BE2C (cell line): Measurements from ENCODE around the gene FLOT2.

Experiments
- DNase-seq: peaks from one replicate; pipeline ENCODE4 v3.0.0-alpha.2; 2020
- H3K27me3 ChIP-seq: fragments of 250-450 bp; sonication (Bioruptor Pico); 2 replicates; pipeline ENCODE4 v1.5.1; 2020; ENCODE audit warnings: mild to moderate bottlenecking
- H3K36me3 ChIP-seq: fragments of 250-450 bp; sonication (Bioruptor Pico); 2 replicates; pipeline ENCODE4 v1.5.1; 2020; ENCODE audit warnings: mild to moderate bottlenecking
- H3K4me1 ChIP-seq: fragments of 250-450 bp; sonication (Bioruptor Pico); 2 replicates; pipeline ENCODE4 v1.5.1; 2020
- H3K4me3 ChIP-seq: 2 replicates; pipeline ENCODE4 v1.5.1; 2011; ENCODE audit warnings: low read depth, low read length
- H3K9me3 ChIP-seq: fragments of 250-450 bp; sonication (Bioruptor Pico); 2 replicates; pipeline ENCODE4 v1.5.1; 2020
- TF ChIP-seq, protein P1 (sequence below): IDR thresholded peaks from 2 replicates; pipeline ENCODE4 v1.5.1; 2012; ENCODE audit warnings: mild to moderate bottlenecking, low read depth, low read length

Gene FLOT2

DNA sequence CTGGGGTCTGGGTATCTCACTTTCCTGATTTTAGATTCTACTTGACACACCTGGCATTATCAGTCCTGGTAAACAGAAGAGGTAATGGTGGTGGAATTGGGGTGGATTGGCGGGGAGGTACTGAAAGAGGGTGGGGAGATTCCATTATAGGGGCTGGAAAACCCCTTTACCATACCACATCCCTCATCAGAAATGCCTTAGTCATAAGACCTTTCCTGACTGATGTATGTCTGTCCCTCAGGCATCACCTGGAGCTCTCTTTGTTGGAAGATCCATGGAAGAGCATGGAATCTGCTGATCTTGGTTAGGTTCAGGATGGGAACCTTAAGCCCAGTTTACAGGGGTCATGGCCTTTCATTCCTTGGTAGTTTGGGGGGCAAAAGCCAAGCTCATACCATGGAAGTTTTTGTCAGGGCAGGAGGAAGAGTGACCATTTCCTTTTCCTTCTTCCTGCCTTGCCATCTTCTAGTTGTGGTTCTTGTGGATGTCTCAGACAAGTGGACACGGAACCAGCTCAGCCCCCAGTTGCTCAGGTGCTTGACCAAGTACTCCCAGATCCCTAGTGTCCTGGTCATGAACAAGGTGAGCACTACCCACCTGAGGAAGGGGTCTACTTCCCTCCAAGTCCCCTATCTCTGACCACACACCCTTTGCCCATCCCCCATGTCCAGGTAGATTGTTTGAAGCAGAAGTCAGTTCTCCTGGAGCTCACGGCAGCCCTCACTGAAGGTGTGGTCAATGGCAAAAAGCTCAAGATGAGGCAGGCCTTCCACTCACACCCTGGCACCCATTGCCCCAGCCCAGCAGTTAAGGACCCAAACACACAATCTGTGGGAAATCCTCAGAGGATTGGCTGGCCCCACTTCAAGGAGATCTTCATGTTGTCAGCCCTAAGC lies 39.4 kb downstream of the FLOT2 start:
- no peak for DNase-seq
- Histone ChIP-seq H3K27me3 (no peaks in the 10 kb centered on the region), H3K4me1 (no peaks in the 10 kb centered on the region), H3K9me3 (no peaks in the 10 kb centered on the region), H3K36me3 (no peaks in the 10 kb centered on the region; the same call in 1 of the 2 replicates), H3K4me3 (no peak overlapping the region)
- TF ChIP-seq, protein P1, sequence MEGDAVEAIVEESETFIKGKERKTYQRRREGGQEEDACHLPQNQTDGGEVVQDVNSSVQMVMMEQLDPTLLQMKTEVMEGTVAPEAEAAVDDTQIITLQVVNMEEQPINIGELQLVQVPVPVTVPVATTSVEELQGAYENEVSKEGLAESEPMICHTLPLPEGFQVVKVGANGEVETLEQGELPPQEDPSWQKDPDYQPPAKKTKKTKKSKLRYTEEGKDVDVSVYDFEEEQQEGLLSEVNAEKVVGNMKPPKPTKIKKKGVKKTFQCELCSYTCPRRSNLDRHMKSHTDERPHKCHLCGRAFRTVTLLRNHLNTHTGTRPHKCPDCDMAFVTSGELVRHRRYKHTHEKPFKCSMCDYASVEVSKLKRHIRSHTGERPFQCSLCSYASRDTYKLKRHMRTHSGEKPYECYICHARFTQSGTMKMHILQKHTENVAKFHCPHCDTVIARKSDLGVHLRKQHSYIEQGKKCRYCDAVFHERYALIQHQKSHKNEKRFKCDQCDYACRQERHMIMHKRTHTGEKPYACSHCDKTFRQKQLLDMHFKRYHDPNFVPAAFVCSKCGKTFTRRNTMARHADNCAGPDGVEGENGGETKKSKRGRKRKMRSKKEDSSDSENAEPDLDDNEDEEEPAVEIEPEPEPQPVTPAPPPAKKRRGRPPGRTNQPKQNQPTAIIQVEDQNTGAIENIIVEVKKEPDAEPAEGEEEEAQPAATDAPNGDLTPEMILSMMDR = no peak

DNA sequence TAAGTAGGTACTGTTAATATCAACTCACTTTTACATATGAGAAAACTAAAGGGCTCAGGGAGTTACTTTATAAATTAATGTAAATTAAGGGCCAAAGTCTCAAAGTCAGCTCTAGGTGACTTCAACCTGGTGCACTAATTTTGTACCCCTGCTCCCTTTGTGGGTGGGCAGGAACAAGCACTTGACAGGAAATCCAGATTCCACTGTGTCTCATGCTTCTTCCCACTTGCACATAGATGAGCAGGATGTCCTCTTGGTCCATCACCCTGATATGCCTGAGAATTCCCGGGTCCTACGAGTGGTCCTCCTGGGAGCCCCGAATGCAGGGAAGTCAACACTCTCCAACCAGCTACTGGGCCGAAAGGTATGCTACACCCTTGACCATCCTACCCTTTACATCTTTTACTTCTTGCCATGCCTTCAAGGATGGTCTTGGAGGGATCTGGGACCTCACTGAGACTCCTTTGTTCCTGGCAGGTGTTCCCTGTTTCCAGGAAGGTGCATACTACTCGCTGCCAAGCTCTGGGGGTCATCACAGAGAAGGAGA lies 41.4 kb downstream of the FLOT2 start:
- H3K4me3 ChIP-seq = peak overlapping the region; percentile 84; the same call in 1 of the 2 replicates

DNA sequence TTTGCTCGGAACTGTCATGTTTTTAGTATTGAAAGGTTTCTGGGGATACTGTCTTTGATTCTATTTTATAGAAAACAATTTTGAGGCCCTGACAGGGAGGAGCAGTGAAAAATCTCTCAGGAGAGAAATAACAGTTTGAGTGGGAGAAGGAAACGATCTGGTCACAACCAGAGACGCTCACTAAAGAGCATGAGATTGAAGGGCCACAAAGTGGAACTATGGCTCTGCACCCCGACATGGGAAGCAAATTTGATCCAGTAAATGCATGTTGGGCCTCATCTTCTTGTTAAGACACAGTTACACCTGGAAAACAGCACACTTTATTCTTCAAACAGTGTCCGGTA lies 42.2 kb downstream of the FLOT2 start:
- Histone ChIP-seq H3K36me3 (no peaks in the 10 kb centered on the region; the same call in 1 of the 2 replicates), H3K4me3 (peak overlapping the region; percentile 84), H3K9me3 (no peaks in the 10 kb centered on the region), H3K4me1 (no peaks in the 10 kb centered on the region), H3K27me3 (no peaks in the 10 kb centered on the region)
- no peak for DNase-seq
- TF ChIP-seq, protein P1 = no peak

More for the DNA sequence above, 41.4 kb downstream of the FLOT2 start:
- H3K27me3 ChIP-seq = no peaks in the 10 kb centered on the region
- H3K4me1 ChIP-seq = no peaks in the 10 kb centered on the region
- no peak for DNase-seq
- TF ChIP-seq, protein P1 = no peak
- H3K9me3 ChIP-seq = no peaks in the 10 kb centered on the region
- H3K36me3 ChIP-seq = no peaks in the 10 kb centered on the region; the same call in 1 of the 2 replicates

DNA sequence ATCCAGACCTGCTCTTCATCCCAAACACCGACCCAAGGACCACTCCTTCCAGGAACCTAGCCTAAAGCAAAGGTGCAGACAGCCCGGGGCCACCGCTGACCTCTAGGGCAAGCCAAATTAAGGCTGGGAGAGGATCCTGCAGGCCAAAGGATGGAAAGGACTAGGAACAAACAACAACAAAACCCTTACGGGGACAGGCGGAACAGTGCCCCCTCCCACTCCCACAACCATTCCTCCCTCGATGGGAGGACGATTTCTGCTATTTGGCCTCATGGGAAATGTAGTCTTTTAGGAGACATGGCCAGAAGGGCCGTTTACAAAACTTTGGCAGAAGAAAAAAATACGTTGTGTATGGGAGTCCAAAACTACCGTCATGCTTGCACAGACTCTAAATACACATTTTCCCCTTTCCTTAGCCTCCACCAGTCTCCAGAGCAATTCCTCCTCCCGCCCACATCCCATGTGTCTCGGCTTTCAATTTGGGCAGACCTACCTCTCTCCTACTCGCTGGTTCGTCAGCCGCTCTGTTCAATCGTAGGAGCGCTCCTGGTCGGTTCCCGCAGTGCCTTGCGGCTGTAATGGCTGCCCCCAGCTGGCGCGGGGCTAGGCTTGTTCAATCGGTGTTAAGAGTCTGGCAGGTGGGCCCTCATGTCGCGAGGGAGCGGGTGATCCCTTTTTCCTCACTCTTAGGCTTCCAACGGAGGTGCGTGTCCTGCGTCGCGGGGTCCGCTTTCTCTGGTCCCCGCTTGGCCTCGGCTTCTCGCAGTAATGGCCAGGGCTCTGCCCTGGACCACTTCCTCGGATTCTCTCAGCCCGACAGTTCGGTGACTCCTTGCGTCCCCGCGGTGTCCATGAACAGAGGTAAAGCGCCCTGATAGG lies 42.8 kb downstream of the FLOT2 start, which contains the start of gene ERAL1:
Gene ERAL1 (plus strand): TSS at position 560 of the 879 bp plus-strand sequence. CDS start 19 bp downstream, at position 579.
- Histone ChIP-seq H3K27me3 (no peaks in the 10 kb centered on the region), H3K36me3 (no peaks in the 10 kb centered on the region; the same call in 1 of the 2 replicates), H3K4me1 (no peaks in the 10 kb centered on the region), H3K4me3 (peak within 1 kb of the TSS; percentile 84), H3K9me3 (no peaks in the 10 kb centered on the region)
- DNase-seq = peak; percentile 77
- TF ChIP-seq, protein P1 = no peak

DNA sequence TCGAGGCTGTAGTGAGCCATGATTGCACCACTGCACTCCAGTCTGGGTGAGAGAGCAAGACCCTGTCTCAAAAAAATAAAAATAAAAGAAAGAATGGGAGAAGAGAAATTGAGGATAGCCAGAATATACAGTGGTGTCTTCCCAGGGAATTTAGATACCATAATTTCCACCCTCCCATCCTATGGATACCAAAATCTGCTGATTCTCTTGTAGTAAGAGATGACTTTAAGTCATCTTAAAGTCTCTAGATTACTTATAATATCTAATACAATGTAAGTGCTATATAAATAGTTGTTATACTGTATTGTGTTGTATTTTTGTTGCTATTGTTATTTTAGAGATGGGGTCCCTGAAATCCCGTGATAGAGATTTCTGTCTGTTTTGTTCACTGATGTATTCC lies 44.2 kb downstream of the FLOT2 start:
- Histone ChIP-seq H3K4me1 (no peaks in the 10 kb centered on the region), H3K9me3 (no peaks in the 10 kb centered on the region), H3K4me3 (no peak overlapping the region), H3K27me3 (no peaks in the 10 kb centered on the region), H3K36me3 (no peaks in the 10 kb centered on the region)
- no peak for DNase-seq
- TF ChIP-seq, protein P1 = no peak
